AG04450 (cell line): Measurements from ENCODE around the gene ARV1. TPM values are rescaled to one million over a fixed set of nuclear protein-coding genes. Genes with fewer than 3 reads are reported as not detected.

Experiments
- CTCF ChIA-PET: fragments of 300-600, 350-600 bp; formaldehyde crosslinking; extraction: SDS; loops from one replicate; lab custom pipeline; 2022; ENCODE audit warnings: antibody characterized with exemption, inconsistent platforms; lab: Charles Lee
- POLR2A ChIA-PET: fragments of 350-600 bp; formaldehyde crosslinking; extraction: SDS; loops from one replicate; lab custom pipeline; 2021; ENCODE audit warnings: antibody characterized with exemption, inconsistent platforms; lab: Yijun Ruan, JAX
- DNase-seq: peaks from one replicate; pipeline ENCODE4 v3.0.0-alpha.2; 2011; ENCODE audit warnings: low read depth, low spot score
- H3K27ac ChIP-seq: one replicate; pipeline ENCODE4 v1.5.1; 2012; ENCODE audit warnings: low read depth, low read length, control low read depth
- H3K27me3 ChIP-seq: one replicate; pipeline ENCODE4 v1.6.0; 2012; ENCODE audit warnings: low read length; ENCODE audit not compliant: control insufficient read depth, insufficient read depth
- H3K4me3 ChIP-seq: 2 replicates; pipeline ENCODE4 v1.5.1; 2011; ENCODE audit warnings: mild to moderate bottlenecking, low read depth, low read length, control low read depth
- H3K9me3 ChIP-seq: 2 replicates; pipeline ENCODE4 v1.5.1; 2012; ENCODE audit warnings: low read length; ENCODE audit not compliant: control insufficient read depth, insufficient read depth
- CTCF ChIP-seq: IDR thresholded peaks from 2 replicates; pipeline ENCODE4 v1.5.1; 2011; ENCODE audit warnings: low read depth, low read length, control low read depth, inconsistent platforms
- polyA plus RNA-seq: library from polyadenylated mRNA; depleted of rRNA; stranded (reverse); fragments of >200 nt; gene quantifications from 2 replicates; pipeline ENCODE4 v1.2.3, GENCODE V29; 2011

ARV1 gene
- polyA plus RNA-seq, 1 experiment, result 37.2 TPM

GRCh38 chr1:230985711-230986110 lies 6.8 kb downstream of the ARV1 start:
- ChIA-PET CTCF (no interaction called here), POLR2A (no interaction called here)
- no peaks in the 10 kb centered on the region for H3K27me3 ChIP-seq
- no peak overlapping the region for H3K27ac ChIP-seq
- no peak overlapping the region for H3K4me3 ChIP-seq
- TF ChIP-seq CTCF, result no peak
- no peak for DNase-seq
- H3K9me3 ChIP-seq, result no peaks in the 10 kb centered on the region

- peak; percentile 34 for DNase-seq
- H3K4me3 ChIP-seq, result no peak overlapping the region
- no peaks in the 10 kb centered on the region for H3K9me3 ChIP-seq
- no peak overlapping the region for H3K27ac ChIP-seq
- ChIA-PET POLR2A (no interaction called here), CTCF (no interaction called here)
- no peaks in the 10 kb centered on the region for H3K27me3 ChIP-seq
- no peak for TF ChIP-seq CTCF
These were observed 8.1 kb downstream of the ARV1 start for GRCh38 chr1:230986976-230987375.

GRCh38 chr1:230987448-230987847 lies 8.6 kb downstream of the ARV1 start:
- no peak overlapping the region for H3K27ac ChIP-seq
- H3K9me3 ChIP-seq, result no peaks in the 10 kb centered on the region
- no peaks in the 10 kb centered on the region for H3K27me3 ChIP-seq
- ChIA-PET POLR2A (no interaction called here), CTCF (no interaction called here)
- no peak for DNase-seq
- no peak overlapping the region for H3K4me3 ChIP-seq
- TF ChIP-seq CTCF, result no peak

- DNase-seq, result no peak
- ChIA-PET POLR2A (no interaction called here), CTCF (no interaction called here)
- no peak overlapping the region for H3K4me3 ChIP-seq
- no peaks in the 10 kb centered on the region for H3K9me3 ChIP-seq
- H3K27ac ChIP-seq, result no peak overlapping the region
- H3K27me3 ChIP-seq, result no peaks in the 10 kb centered on the region
- TF ChIP-seq CTCF, result no peak
These were observed 13.3 kb downstream of the ARV1 start for GRCh38 chr1:230992100-230992774.

GRCh38 chr1:230994860-230995259 lies 16.0 kb downstream of the ARV1 start:
- Histone ChIP-seq H3K9me3 (no peaks in the 10 kb centered on the region), H3K27ac (no peak overlapping the region), H3K27me3 (no peaks in the 10 kb centered on the region), H3K4me3 (no peak overlapping the region)
- TF ChIP-seq CTCF, result no peak
- DNase-seq, result no peak
- ChIA-PET POLR2A (no interaction called here), CTCF (interaction anchor here (1.2 kb wide), 1 partner anchor 29 kb away, joined by 3 read pairs; no protein-coding TSS in a partner anchor)
